Dermis microvascular lymphatic vessel endothelial cell (primary cell): ENCODE measurements around the gene CSAG1. TPM values are rescaled to one million over a fixed set of nuclear protein-coding genes. Genes with fewer than 3 reads are reported as not detected.
"Not testable (repeated sequence)": the region's sequence is repeated elsewhere in the genome, so short reads cannot be mapped to it uniquely, and the experiment has no call there.

Source experiments
- DNase-seq, 2 donors: peaks; one replicate each; pipeline versions ENCODE4 v3.0.0 to v3.0.0-alpha.2; 2010; ENCODE audit warnings: low read depth in 2 of 2
- total RNA-seq: library from RNA; depleted of rRNA; stranded (reverse); fragments of >200 nt; gene quantifications from 2 replicates; pipeline ENCODE4 v1.2.1, GENCODE V29; 2014

Gene CSAG1, protein sequence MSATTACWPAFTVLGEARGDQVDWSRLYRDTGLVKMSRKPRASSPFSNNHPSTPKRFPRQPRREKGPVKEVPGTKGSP
- not detected in 2 replicates for total RNA-seq

DNA sequence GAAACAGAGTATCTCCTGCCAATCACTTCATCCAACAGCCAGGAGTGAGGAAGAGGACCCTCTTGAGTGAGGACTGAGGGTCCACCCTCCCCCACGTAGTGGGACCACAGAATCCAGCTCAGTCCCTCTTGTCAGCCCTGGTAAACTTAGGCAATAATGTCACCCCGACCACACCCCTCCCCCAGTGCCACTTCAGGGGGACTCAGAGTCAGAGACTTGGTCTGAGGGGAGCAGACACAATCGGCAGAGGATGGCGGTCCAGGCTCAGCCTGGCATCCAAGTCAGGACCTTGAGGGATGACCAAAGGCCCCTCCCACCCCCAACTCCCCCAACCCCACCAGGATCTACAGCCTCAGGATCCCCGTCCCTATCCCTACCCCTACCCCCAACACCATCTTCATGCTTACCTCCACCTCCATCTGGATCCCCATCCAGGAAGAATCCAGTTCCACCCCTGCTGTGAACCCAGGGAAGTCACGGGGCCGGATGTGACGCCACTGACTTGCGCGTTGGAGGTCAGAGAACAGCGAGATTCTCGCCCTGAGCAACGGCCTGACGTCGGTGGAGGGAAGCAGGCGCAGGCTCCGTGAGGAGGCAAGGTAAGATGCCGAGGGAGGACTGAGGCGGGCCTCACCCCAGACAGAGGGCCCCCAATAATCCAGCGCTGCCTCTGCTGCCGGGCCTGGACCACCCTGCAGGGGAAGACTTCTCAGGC lies at the start of gene CSAG1, which contains the start of gene MAGEA12:
TSS of gene CSAG1 (minus strand) at position 461 of the 715 bp plus-strand sequence. CDS start 1,261 bp downstream, outside the sequence.
TSS of gene MAGEA12 (plus strand) at position 497 of the 715 bp plus-strand sequence. CDS start 2,405 bp downstream, outside the sequence.
- no peak for DNase-seq

DNA sequence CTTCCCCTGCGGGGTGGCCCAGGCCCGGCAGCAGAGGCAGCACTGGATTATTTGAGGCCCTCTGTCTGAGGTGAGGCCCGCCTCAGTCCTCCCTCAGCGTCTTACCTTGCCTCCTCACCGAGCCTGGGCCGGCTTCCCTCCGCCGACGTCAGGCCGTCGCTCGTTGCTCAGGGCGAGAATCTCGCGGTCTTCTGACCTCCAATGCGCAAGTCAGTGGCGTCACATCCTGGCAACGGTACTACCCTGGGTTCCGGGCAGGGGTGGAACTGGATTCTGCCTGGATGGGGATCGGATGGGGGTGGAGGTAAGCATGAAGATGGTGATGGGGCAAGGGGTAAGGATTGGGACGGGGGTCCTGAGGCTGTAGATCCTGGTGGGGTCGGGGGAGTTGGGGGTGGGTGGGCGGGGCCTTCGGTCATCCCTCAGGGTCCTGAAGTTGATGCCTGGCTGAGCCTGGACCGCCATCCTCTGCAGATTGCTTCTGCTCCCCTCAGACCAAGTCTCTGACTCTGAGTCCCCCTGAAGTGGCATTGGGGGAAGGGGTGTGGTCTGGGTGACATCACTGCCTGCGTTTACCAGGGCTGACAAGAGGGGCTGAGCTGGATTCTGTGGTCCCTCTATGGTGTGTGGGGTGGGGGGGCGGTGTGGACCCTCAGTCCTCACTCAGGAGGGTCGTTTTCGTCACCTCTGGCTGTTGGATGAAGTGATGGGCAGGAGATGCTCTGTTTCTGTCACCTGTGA lies 36.2 kb upstream of the CSAG1 start, which contains the start of gene MAGEA6:
TSS of gene MAGEA6 (minus strand) at position 141 of the 741 bp plus-strand sequence. CDS start 2,039 bp downstream, outside the sequence.
- not testable (repeated sequence) for DNase-seq

DNA sequence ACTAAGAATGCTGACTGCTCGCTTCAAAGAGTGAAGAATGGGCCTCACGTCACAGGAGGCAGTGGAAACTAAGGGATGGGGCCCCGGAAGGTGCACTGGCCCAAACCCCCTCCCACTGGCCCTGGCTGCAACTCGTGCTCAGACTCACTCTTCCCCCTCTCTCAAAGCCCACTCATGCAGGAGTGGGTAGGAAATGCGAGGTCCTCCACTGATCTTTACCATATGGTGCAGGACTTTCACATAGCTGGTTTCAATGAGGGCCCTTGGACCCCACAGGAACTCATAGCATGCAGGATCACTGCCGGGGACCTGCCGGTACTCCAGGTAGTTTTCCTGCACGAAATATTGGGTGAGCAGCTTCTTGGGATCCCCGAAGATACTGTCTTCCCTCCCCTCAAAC lies 33.0 kb upstream of the CSAG1 start:
- not testable (repeated sequence) for DNase-seq

DNA sequence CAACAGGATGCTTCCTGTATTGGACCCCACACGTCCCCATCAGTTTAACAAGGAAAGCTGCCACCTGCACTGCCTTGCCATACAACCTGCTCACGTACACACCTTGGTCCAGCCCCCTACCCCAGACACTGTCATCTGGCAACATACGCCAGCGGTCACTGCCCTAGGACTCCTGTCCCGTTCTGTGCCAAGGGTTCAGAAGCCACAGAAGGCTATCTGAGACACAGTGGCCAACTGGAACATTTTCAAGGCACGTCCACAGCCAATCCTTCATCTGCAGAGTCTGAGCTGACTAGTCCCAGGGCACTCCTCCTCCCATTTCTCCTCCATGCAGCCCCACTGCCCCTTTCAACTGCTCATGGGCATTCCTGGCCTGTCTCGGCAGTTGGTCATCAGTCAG lies 28.1 kb upstream of the CSAG1 start:
- DNase-seq = not testable (repeated sequence)

DNA sequence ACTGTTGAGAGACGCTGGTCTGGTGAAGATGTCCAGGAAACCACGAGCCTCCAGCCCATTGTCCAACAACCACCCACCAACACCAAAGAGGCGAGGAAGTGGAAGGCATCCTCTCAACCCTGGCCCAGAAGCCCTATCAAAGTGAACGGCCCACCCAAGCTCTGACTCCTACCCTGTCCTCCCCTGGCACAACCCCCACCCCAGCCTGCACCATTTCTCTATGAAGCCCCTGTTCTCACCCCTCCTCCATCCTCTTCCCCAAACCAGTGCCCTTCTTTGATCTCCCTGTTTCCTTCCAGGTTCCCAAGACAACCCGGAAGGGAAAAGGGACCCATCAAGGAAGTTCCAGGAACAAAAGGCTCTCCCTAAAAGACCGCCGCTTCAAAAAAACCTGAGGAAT lies 26.0 kb upstream of the CSAG1 start:
- DNase-seq = not testable (repeated sequence)

DNA sequence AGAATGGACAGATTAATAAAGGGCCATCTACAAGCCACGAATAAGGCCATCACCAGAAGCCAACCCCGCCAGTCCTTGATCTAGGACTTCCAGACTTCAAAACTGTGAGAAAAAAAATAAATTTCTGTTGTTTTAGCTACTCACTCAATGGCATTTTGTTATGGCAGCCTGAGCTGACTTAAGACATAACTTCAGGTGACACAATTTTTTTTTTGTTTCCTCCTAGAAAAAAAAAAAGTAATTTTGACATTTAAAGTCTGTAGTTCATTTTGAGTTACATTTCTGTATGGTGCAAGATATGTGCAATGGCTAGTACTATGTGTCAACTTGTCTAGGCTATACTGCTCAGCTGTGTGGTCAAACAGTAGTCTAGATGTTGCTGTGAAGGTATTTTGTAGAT lies 25.4 kb upstream of the CSAG1 start, which contains the start of gene CSAG3:
TSS of gene CSAG3 (plus strand) at position 301 of the 400 bp plus-strand sequence.
- not testable (repeated sequence) for DNase-seq

DNA sequence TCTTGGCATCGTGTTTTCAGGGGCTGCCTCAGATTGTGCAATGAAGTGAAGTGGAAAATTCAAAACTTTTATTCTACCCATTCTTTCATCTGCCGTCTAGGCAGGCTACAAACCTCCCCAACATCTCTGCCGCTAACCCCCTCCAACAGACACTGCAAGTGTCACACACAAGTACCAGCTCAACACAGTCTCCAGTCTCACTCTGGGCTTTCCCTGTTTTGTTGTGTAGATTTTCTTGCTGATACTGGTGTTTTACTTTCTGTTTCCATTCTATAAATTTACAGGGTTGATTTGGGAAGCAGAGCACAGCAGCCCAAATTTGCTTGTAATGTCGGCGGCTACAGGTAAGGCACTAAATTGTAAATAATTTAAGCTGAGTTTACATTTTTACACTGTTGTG lies 21.4 kb upstream of the CSAG1 start:
- DNase-seq = not testable (repeated sequence)

DNA sequence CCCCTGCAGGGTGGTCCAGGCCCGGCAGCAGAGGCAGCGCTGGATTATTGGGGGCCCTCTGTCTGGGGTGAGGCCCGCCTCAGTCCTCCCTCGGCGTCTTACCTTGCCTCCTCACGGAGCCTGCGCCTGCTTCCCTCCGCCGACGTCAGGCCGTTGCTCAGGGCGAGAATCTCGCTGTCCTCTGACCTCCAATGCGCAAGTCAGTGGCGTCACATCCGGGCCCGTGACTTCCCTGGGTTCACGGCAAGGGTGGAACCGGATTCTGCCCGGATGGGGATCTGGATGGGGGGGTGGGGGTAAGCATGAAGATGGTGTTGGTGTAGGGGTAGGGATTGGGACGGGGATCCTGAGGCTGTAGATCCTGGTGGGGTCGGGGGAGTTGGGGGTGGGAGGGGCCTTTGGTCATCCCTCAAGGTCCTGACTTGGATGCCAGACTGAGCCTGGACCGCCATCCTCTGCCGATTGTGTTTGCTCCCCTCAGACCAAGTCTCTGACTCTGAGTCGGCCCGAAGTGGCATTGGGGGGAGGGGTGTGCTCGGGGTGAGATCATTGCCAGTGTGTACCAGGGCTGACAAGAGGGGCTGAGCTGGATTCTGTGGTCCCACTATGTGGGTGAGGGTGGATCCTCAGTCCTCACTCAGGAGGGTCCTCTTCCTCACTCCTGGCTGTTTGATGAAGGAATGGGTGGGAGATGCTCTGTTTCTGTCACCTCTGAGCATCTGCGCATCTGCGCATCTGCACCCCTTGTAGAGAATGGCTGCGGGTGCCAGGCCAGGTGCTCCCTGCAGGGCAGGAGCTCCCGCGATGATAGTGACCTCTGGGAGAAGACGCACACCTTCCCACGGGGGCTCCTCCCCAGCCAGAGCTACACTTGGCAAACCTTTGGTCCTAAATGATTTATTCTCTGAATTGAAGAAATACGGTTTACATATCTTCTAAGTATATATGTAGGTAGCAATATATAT lies 20.4 kb upstream of the CSAG1 start, which contains the start of gene MAGEA2:
TSS of gene MAGEA2 (minus strand) at position 157 of the 965 bp plus-strand sequence. CDS start 2,479 bp downstream, outside the sequence.
- DNase-seq = not testable (repeated sequence)

DNA sequence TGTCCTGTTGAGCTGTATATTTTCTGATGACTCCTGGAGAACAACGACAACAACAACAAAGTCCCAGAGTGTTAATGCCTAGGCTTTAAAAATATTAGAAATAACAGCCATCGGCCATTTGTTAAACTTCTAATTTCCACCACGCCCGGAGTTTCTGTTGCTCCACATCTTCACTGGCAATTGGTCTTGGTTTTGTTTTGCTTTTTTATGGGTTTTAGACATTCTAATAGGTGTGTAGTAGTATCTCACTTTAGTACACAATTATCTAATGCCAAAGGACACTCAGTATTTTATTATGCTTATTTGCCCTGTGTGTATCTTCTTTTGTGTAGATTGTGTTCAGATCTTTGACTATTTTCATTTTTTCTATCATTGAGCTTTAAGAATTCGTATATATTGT lies 5.0 kb upstream of the CSAG1 start:
- DNase-seq = no peak

DNA sequence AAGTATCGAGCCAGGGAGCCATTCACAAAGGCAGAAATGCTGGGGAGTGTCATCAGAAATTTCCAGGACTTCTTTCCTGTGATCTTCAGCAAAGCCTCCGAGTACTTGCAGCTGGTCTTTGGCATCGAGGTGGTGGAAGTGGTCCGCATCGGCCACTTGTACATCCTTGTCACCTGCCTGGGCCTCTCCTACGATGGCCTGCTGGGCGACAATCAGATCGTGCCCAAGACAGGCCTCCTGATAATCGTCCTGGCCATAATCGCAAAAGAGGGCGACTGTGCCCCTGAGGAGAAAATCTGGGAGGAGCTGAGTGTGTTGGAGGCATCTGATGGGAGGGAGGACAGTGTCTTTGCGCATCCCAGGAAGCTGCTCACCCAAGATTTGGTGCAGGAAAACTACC lies 3.0 kb upstream of the CSAG1 start:
- not testable (repeated sequence) for DNase-seq

DNA sequence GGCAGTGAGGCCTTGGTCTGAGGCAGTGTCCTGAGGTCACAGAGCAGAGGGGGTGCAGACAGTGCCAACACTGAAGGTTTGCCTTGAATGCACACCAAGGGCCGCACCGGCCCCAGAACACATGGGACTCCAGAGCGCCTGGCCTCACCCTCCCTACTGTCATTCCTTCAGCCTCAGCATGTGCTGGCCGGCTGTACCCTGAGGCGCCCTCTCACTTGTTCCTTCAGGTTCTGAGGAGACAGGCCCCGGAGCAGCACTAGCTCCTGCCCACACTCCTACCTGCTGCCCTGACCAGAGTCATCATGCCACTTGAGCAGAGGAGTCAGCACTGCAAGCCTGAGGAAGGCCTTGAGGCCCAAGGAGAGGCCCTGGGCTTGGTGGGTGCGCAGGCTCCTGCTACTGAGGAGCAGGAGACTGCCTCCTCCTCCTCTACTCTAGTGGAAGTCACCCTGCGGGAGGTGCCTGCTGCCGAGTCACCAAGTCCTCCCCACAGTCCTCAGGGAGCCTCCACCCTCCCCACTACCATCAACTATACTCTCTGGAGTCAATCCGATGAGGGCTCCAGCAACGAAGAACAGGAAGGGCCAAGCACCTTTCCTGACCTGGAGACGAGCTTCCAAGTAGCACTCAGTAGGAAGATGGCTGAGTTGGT lies 2.5 kb upstream of the CSAG1 start:
- DNase-seq = no peak

DNA sequence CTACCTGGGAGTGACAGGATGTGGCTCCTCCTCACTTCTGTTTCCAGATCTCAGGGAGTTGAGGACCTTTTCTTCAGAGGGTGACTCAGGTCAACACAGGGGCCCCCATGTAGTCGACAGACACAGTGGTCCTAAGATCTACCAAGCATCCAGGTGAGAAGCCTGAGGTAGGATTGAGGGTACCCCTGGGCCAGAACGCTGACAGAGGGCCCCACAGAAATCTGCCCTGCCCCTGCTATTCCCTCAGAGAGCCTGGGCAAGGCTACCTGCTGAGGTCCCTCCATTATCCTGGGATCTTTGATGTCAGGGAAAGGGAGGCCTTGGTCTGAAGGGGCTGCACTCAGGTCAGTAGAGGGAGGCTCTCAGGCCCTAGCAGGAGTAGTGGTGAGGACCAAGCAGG lies 1.6 kb upstream of the CSAG1 start:
- no peak for DNase-seq

DNA sequence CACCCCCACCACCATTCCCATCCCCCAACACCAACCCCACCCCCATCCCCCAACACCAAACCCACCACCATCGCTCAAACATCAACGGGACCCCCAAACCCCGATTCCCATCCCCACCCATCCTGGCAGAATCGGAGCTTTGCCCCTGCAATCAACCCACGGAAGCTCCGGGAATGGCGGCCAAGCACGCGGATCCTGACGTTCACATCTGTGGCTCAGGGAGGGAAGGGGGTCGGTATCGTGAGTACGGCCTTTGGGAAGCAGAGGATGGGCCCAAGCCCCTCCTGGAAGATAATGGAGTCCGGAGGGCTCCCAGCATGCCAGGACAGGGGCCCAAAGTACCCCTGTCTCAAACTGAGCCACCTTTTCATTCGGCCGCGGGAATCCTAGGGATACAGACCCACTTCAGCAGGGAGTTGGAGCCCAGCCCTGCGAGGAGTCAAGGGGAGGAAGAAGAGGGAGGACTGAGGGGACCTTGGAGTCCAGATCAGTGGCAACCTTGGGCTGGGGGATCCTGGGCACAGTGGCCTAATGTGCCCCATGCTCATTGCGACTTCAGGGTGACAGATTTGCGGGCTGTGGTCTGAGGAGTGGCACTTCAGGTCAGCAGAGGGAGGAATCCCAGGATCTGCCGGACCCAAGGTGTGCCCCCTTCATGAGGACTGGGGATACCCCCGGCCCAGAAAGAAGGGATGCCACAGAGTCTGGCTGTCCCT lies 780 bp upstream of the CSAG1 start:
- DNase-seq = not testable (repeated sequence)

DNA sequence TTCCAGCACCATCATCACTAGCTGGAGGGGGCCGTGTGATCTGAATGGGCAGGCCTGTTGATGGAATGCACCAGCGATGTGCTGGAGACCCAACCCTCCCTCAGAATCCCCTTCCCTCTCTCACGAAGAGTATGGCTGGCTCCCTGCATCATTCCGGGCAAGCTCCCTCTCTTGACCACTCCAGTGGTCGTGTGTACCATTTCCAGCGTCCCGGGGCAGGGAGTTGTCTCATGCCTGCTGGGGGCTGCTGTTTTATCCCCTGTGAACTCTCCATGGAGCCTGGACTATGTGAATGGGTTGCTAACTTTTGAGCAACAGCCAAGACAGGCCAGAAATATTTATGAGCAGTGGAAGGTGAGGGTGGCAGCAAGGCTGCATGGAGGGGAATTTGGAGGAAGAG lies 8.1 kb downstream of the CSAG1 start:
- DNase-seq = no peak

DNA sequence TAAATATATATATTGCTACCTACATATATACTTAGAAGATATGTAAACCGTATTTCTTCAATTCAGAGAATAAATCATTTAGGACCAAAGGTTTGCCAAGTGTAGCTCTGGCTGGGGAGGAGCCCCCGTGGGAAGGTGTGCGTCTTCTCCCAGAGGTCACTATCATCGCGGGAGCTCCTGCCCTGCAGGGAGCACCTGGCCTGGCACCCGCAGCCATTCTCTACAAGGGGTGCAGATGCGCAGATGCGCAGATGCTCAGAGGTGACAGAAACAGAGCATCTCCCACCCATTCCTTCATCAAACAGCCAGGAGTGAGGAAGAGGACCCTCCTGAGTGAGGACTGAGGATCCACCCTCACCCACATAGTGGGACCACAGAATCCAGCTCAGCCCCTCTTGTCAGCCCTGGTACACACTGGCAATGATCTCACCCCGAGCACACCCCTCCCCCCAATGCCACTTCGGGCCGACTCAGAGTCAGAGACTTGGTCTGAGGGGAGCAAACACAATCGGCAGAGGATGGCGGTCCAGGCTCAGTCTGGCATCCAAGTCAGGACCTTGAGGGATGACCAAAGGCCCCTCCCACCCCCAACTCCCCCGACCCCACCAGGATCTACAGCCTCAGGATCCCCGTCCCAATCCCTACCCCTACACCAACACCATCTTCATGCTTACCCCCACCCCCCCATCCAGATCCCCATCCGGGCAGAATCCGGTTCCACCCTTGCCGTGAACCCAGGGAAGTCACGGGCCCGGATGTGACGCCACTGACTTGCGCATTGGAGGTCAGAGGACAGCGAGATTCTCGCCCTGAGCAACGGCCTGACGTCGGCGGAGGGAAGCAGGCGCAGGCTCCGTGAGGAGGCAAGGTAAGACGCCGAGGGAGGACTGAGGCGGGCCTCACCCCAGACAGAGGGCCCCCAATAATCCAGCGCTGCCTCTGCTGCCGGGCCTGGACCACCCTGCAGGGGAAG lies 19.4 kb downstream of the CSAG1 start, which contains the start of gene MAGEA2B:
TSS of gene MAGEA2B (plus strand) at position 814 of the 973 bp plus-strand sequence. CDS start 2,479 bp downstream, outside the sequence.
- not testable (repeated sequence) for DNase-seq

DNA sequence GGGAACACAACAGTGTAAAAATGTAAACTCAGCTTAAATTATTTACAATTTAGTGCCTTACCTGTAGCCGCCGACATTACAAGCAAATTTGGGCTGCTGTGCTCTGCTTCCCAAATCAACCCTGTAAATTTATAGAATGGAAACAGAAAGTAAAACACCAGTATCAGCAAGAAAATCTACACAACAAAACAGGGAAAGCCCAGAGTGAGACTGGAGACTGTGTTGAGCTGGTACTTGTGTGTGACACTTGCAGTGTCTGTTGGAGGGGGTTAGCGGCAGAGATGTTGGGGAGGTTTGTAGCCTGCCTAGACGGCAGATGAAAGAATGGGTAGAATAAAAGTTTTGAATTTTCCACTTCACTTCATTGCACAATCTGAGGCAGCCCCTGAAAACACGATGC lies 20.3 kb downstream of the CSAG1 start:
- not testable (repeated sequence) for DNase-seq

DNA sequence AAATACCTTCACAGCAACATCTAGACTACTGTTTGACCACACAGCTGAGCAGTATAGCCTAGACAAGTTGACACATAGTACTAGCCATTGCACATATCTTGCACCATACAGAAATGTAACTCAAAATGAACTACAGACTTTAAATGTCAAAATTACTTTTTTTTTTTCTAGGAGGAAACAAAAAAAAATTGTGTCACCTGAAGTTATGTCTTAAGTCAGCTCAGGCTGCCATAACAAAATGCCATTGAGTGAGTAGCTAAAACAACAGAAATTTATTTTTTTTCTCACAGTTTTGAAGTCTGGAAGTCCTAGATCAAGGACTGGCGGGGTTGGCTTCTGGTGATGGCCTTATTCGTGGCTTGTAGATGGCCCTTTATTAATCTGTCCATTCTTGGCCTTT lies 24.3 kb downstream of the CSAG1 start, which contains the start of gene CSAG2:
TSS of gene CSAG2 (minus strand) at position 101 of the 400 bp plus-strand sequence. CDS start 161 bp downstream, outside the sequence.
- DNase-seq = not testable (repeated sequence)

DNA sequence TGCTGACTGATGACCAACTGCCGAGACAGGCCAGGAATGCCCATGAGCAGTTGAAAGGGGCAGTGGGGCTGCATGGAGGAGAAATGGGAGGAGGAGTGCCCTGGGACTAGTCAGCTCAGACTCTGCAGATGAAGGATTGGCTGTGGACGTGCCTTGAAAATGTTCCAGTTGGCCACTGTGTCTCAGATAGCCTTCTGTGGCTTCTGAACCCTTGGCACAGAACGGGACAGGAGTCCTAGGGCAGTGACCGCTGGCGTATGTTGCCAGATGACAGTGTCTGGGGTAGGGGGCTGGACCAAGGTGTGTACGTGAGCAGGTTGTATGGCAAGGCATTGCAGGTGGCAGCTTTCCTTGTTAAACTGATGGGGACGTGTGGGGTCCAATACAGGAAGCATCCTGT lies 27.0 kb downstream of the CSAG1 start:
- not testable (repeated sequence) for DNase-seq
